ENCODE data around the gene CDC40.
A peak's percentile ranks its signal among the peaks of the same experiment; 100 is the strongest.

Gene CDC40

DNA sequence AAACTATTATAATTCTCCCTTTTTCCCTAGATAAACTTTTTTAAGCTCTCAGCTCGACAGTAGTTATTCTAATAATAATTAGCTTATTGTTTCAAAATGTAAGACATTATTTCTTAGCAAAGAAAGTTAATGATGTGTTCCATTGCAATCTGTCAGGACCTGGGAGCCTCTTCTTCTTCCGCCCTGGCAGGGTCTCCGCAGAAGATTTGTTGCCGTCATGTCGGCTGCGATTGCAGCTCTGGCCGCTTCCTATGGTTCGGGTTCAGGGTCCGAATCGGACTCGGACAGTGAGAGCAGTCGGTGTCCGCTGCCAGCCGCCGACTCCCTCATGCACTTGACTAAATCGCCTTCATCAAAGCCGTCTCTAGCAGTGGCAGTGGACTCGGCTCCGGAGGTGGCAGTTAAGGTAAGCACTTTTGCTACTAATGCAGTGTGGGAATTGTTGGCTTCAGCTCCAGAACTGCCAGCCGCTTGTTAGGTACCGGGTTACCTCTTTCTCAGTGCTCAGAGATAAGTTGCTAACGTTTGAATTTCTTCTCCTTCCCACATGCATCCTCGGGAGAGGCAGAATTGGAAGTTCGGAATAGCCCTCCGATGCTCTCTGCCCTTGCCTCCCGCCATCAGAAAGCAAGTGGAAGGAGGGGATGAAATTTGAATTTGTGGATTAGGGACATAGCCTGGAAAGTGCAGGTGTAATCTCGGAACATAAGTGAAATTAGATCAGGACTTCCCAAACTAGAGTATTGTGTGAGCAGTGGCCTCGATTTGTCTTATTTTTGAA, at the start of gene CDC40:
TSS of gene CDC40 (plus strand) at position 200 of the 781 bp plus-strand sequence. CDS start at position 218, 18 bp downstream.
- peak; percentile 12 to 34 for DNase-seq (ENCODE audit: low read depth in 2 of 2)

DNA sequence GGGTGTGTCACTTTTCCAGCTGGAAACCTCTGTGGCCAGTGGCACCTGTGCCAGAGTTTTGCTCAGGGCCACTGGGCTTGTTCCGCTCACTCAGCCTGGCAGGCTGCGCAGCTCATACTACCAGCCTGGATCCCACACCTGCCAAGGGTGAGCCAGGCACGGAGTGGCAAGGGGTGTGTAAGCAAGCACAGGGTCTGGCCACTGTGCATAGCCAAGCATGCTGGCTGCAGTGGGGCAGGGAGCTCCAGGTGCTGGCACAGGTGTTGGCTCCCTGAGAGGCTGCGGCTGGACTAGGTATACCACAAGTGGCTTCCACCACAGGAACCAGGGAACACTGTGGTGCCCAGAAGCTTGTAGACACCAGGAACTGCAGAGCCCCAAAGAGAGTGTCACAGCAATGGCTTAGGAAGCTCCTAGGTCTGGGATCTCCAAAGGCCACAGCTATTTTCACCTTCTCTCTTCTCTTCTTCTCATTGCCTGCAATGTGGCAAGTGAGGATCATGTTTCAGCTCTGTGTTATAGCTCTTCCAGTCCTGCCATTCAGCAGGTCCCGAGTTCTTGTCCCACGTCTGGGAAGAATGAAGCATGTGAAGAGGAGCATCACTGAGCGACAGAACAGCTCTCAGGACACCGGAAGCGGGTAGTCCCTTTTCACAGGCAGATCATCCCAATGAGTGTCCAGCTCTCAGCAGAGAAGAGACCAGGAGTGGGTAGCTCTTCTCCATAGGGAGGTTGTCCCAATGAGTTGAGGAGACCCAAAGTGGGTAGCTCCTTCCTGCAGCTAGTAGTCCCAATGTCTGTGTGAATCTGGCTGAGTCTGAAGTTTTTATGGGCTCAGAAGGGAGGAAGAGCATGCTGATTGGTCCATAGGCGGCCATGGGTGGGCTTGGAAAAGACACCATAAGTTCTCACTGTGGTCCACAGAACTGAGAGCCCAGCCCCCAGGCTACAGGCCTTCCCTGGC, 42.0 kb upstream of the CDC40 start:
- no peak for DNase-seq (ENCODE audit: low read depth in 2 of 2)

DNA sequence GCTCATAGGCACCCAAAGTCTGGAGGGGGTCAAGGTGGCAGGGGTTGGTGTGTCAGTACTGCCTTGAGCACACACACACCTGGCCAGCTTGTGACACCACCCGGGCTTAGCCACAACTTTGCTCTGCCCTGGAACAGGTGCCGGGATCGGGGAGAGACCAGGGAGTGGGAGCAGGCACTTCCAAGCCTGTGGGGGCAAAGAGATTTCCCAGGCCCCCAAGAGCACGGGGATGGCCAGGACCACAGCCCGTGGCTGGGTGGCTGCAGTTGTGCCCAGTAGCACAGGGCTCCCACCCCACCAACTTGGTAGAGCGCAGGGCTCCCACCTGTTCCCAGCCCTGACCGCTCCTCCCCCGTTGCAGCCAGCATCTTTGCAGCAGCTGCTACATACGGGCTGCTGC, 41.2 kb upstream of the CDC40 start:
- DNase-seq (ENCODE audit: low read depth in 2 of 2), result no peak

DNA sequence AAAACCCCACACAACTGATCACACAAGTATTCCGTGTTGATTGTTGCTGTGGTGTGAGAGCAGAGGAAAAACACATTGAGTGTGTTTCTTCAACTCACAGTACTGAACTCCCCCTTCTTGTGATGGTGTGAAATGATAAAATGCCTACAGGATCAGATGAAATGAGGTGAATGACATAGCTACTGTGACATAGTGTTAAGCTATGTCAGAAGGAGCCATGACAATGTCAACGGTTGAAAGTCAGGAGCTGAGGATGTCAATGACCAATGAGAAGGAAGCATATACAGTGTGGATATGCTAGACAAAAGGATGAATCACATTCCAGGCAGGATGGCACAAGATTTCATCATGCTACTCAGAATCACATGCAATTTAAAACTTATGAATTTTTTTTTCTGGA, 39.6 kb upstream of the CDC40 start:
- DNase-seq (ENCODE audit: low read depth in 2 of 2), result no peak

GRCh38 chr6:110147870-110148269, 32.4 kb upstream of the CDC40 start:
- no peak for DNase-seq (ENCODE audit: low read depth in 2 of 2)

DNA sequence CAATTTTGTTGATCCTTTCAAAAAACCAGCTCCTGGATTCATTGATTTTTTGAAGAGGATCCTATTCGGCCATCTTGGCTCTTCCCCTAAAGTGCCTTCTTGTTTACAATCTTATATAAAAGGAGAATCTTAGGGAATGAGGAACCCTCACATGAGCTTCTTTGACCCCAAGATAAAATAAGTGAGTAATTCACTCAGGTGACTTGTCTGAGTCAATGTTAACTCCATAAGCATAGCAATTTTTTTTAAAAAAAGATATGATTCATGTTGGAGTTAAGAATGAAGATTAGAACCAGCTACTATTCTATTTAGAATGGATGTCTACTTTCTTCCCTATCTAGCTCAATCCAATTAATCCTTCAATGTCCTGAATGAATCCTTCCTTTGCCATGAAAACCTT, 21.7 kb upstream of the CDC40 start:
- DNase-seq (ENCODE audit: low read depth in 2 of 2), result no peak

DNA sequence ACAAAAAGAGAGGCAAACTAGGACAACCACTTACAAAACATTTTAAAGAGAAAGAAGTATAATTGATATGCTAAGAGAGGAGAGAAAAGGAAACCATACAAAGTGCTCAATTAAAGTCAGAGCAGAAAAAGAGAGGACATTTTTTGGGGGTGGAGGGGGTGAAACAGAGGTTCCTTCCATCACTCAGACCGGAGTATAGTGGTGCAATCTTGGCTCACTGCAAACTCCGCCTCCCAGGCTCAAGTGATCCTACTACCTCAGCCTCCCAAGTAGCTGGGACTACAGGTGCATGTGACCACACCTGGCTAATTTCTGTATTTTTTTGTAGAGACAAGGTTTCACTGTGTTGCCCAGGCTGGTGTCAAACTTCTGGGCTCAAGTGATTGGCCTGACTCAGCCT, 10.1 kb upstream of the CDC40 start:
- no peak for DNase-seq (ENCODE audit: low read depth in 2 of 2)

DNA sequence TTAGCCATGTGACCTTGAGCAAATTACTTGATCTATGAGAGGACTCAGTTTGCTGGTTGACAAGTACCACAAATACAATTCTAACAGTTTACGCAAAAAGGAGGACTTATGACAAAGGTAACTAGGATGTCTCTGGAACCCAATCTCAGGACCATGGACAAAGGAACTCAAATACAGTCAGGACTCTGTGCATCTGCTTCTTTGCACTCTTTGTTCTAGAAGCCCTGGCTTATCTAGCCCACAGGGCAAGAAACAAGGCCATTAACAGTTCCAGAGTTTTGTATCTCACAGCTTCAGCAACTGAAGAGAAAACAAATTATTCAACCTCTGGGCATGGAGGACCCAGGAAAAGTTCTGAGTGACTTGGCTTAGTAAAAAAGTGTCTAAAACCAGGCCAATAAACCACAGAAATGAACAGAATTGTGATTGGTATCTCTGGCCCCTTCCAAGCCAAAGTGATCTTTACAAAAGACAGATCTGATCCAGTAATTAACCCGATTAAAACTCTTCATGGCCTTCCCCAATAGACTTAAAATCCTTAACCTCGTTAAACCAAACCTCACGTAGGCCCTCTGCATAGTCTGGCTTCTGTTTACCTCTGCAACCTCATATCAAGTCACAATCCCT, 6.6 kb upstream of the CDC40 start:
- no peak for DNase-seq (ENCODE audit: low read depth in 2 of 2)

- peak; percentile 33 to 34 for DNase-seq (ENCODE audit: low read depth in 2 of 2)
These were observed 1.4 kb upstream of the CDC40 start for GRCh38 chr6:110178626-110179405.

- peak; percentile 78 to 82 for DNase-seq (ENCODE audit: low read depth in 2 of 2)
These were observed 610 bp upstream of the CDC40 start, which contains the start of gene WASF1 for GRCh38 chr6:110179406-110180227. WASF1 (minus strand) TSS chr6:110179670; CDS start chr6:110127601, 52,069 bp downstream.

- no peak for DNase-seq (ENCODE audit: low read depth in 2 of 2)
These were observed 1.2 kb downstream of the CDC40 start for GRCh38 chr6:110181131-110182030.

GRCh38 chr6:110183292-110183885, 3.2 kb downstream of the CDC40 start:
- DNase-seq (ENCODE audit: low read depth in 2 of 2), result no peak

DNA sequence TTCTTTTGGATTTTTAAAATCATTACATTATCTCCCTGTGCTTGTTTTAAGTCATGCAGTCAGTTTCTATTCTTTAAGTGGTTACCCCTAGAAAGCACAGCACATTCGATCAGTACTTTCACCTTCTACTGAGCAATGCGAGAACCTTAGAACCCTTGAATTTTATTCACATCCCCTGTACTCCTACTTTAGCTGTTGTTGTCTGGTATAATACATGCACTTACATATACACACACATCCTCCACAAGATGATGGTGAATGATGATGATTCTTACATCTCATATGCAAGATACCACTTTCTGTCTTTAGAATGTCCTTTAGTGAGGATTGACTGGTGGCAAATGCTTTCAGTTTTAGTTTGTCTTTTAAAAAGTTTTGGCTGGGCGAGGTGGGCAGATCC, 5.7 kb downstream of the CDC40 start:
- DNase-seq (ENCODE audit: low read depth in 2 of 2), result no peak

GRCh38 chr6:110188791-110189190, 8.6 kb downstream of the CDC40 start:
- DNase-seq (ENCODE audit: low read depth in 2 of 2), result no peak

GRCh38 chr6:110190726-110191125, 10.5 kb downstream of the CDC40 start:
- DNase-seq (ENCODE audit: low read depth in 2 of 2), result no peak

GRCh38 chr6:110191477-110191876, 11.2 kb downstream of the CDC40 start:
- no peak for DNase-seq (ENCODE audit: low read depth in 2 of 2)

DNA sequence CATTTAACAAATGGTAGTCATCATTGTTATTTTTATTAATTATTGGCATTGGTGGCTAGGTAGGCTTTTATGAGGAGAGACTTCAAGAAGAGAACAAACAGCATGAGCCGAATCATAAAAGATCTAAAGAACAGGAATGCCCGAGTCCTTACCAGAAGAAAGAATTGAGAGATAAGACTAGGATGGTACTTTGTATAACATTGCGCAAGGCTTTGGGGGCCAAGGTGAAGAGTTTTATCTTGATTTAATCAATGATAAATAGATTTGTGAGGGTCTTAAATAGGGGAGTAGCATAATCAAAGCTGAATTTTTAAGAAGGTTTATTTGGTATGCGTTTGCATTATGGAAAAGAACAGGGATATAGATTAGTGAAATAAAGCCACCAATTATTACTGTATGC, 15.4 kb downstream of the CDC40 start:
- DNase-seq (ENCODE audit: low read depth in 2 of 2), result no peak

- DNase-seq (ENCODE audit: low read depth in 2 of 2), result no peak
These were observed 16.6 kb downstream of the CDC40 start for GRCh38 chr6:110196874-110197273.

- DNase-seq (ENCODE audit: low read depth in 2 of 2), result no peak
These were observed 18.3 kb downstream of the CDC40 start for GRCh38 chr6:110198561-110198960.
